Hindlimb muscle (tissue), 1 donor: ENCODE measurements around the gene NOL11. TPM values are rescaled to one million over a fixed set of nuclear protein-coding genes. Genes with fewer than 3 reads are reported as not detected.
"Not testable (repeated sequence)": the region's sequence is repeated elsewhere in the genome, so short reads cannot be mapped to it uniquely, and the experiment has no call there.

Experiments
- DNase-seq: peaks from one replicate; pipeline ENCODE4 v3.0.0-alpha.2; 2013
- polyA plus RNA-seq: library from polyadenylated mRNA; unstranded; fragments of 120-200 nt; gene quantifications from one replicate; pipeline ENCODE4 v1.2.1, GENCODE V29; 2013; ENCODE audit not compliant: insufficient read length

Gene NOL11
- polyA plus RNA-seq, 1 donor = 57.7 TPM

- no peak for DNase-seq
These were observed 5.8 kb upstream of the NOL11 start for GRCh38 chr17:67711916-67712315.

GRCh38 chr17:67712375-67712774 is 5.4 kb upstream of the NOL11 start:
- DNase-seq = no peak

GRCh38 chr17:67713169-67713568 is 4.6 kb upstream of the NOL11 start:
- DNase-seq = no peak

- no peak for DNase-seq
These were observed 1.3 kb upstream of the NOL11 start for GRCh38 chr17:67716405-67716798.

- no peak for DNase-seq
These were observed 528 bp upstream of the NOL11 start for GRCh38 chr17:67717192-67717623.

- no peak for DNase-seq
These were observed 697 bp downstream of the NOL11 start for GRCh38 chr17:67718325-67718941.

GRCh38 chr17:67725373-67725791 is 7.6 kb downstream of the NOL11 start:
- no peak for DNase-seq

GRCh38 chr17:67725807-67726206 is 8.1 kb downstream of the NOL11 start:
- no peak for DNase-seq

- DNase-seq = not testable (repeated sequence)
These were observed 9.7 kb downstream of the NOL11 start for GRCh38 chr17:67727152-67728039.

- DNase-seq = no peak
These were observed 12.2 kb downstream of the NOL11 start for GRCh38 chr17:67729903-67730302.

GRCh38 chr17:67730731-67731130 is 13.0 kb downstream of the NOL11 start:
- DNase-seq = no peak

GRCh38 chr17:67733449-67733848 is 15.7 kb downstream of the NOL11 start:
- no peak for DNase-seq

GRCh38 chr17:67737145-67737544 is 19.4 kb downstream of the NOL11 start:
- no peak for DNase-seq

- no peak for DNase-seq
These were observed 24.3 kb downstream of the NOL11 start for GRCh38 chr17:67742025-67742424.

GRCh38 chr17:67746704-67747571 is 29.2 kb downstream of the NOL11 start:
- no peak for DNase-seq

GRCh38 chr17:67747681-67748235 is 30.0 kb downstream of the NOL11 start:
- no peak for DNase-seq

- no peak for DNase-seq
These were observed 32.3 kb downstream of the NOL11 start for GRCh38 chr17:67750067-67750466.

- DNase-seq = no peak
These were observed 33.7 kb downstream of the NOL11 start for GRCh38 chr17:67751101-67752074.

GRCh38 chr17:67752160-67752559 is 34.4 kb downstream of the NOL11 start:
- DNase-seq = not testable (repeated sequence)

- no peak for DNase-seq
These were observed 35.3 kb downstream of the NOL11 start for GRCh38 chr17:67753026-67753425.

- DNase-seq = no peak
These were observed 36.3 kb downstream of the NOL11 start for GRCh38 chr17:67754001-67754400.
